Kidney epithelial cell (primary cell): ENCODE data around the gene HSPA4L. TPM values are rescaled to one million over a fixed set of nuclear protein-coding genes. Genes with fewer than 3 reads are reported as not detected.

Source experiments
- DNase-seq: peaks from one replicate; pipeline ENCODE4 v3.0.0-alpha.2; 2010; ENCODE audit warnings: low read depth
- H3K27me3 ChIP-seq: 2 replicates; pipeline ENCODE4 v1.6.0; 2011; ENCODE audit warnings: low read length; ENCODE audit not compliant: control insufficient read depth, insufficient read depth
- H3K36me3 ChIP-seq: 2 replicates; pipeline ENCODE4 v1.5.1; 2011; ENCODE audit warnings: low read length; ENCODE audit not compliant: control insufficient read depth, insufficient read depth
- H3K4me3 ChIP-seq: 2 replicates; pipeline ENCODE4 v1.5.1; 2011; ENCODE audit warnings: low read depth, mild to moderate bottlenecking, control low read depth, low read length
- total RNA-seq: library from RNA; depleted of rRNA; stranded (reverse); fragments of >200 nt; gene quantifications from 2 replicates; pipeline ENCODE4 v1.2.3, GENCODE V29; 2015
- TF ChIP-seq, protein P1 (sequence below): IDR thresholded peaks from 2 replicates; pipeline ENCODE4 v1.5.1; 2011; ENCODE audit warnings: mild to moderate bottlenecking, moderate library complexity, low read length, control low read depth, inconsistent platforms; ENCODE audit not compliant: insufficient read depth, poor library complexity, severe bottlenecking

HSPA4L gene
- total RNA-seq, 1 donor from 2014 or later, result 10.2 TPM

DNA sequence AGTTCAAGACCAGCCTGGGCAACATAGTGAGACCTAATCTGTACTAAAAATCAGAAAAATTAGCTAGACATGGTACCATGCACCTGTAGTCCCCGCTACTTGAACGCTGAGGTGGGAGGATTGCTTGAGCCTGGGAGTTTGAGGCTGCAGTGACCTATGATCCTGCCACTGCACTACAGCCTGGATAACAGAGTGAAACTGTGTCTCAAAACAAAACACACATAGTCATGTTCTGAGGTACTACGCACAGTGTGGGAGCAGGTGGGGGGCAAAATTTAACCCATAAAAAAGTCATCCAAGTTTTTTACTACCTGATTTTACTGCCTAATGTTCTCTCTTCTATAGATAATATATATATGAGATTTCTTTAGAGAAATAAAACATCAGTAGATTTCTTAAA lies 28.4 kb downstream of the HSPA4L start:
- no peak overlapping the region for H3K4me3 ChIP-seq
- no peaks in the 10 kb centered on the region for H3K27me3 ChIP-seq
- TF ChIP-seq, protein P1, sequence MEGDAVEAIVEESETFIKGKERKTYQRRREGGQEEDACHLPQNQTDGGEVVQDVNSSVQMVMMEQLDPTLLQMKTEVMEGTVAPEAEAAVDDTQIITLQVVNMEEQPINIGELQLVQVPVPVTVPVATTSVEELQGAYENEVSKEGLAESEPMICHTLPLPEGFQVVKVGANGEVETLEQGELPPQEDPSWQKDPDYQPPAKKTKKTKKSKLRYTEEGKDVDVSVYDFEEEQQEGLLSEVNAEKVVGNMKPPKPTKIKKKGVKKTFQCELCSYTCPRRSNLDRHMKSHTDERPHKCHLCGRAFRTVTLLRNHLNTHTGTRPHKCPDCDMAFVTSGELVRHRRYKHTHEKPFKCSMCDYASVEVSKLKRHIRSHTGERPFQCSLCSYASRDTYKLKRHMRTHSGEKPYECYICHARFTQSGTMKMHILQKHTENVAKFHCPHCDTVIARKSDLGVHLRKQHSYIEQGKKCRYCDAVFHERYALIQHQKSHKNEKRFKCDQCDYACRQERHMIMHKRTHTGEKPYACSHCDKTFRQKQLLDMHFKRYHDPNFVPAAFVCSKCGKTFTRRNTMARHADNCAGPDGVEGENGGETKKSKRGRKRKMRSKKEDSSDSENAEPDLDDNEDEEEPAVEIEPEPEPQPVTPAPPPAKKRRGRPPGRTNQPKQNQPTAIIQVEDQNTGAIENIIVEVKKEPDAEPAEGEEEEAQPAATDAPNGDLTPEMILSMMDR, result no peak
- H3K36me3 ChIP-seq, result no peaks in the 10 kb centered on the region
- no peak for DNase-seq

GRCh38 chr4:127822430-127822829 lies 40.3 kb downstream of the HSPA4L start:
- Histone ChIP-seq H3K4me3 (no peak overlapping the region), H3K27me3 (no peaks in the 10 kb centered on the region), H3K36me3 (no peaks in the 10 kb centered on the region)
- DNase-seq, result no peak
- TF ChIP-seq, protein P1, result no peak

- TF ChIP-seq, protein P1, result no peak
- no peak for DNase-seq
- Histone ChIP-seq H3K36me3 (no peaks in the 10 kb centered on the region), H3K27me3 (no peaks in the 10 kb centered on the region), H3K4me3 (no peak overlapping the region)
These were observed 46.0 kb downstream of the HSPA4L start for GRCh38 chr4:127828121-127828520.

GRCh38 chr4:127829014-127829413 lies 46.9 kb downstream of the HSPA4L start:
- DNase-seq, result no peak
- H3K4me3 ChIP-seq, result no peak overlapping the region
- no peaks in the 10 kb centered on the region for H3K27me3 ChIP-seq
- TF ChIP-seq, protein P1, result no peak
- H3K36me3 ChIP-seq, result no peaks in the 10 kb centered on the region

DNA sequence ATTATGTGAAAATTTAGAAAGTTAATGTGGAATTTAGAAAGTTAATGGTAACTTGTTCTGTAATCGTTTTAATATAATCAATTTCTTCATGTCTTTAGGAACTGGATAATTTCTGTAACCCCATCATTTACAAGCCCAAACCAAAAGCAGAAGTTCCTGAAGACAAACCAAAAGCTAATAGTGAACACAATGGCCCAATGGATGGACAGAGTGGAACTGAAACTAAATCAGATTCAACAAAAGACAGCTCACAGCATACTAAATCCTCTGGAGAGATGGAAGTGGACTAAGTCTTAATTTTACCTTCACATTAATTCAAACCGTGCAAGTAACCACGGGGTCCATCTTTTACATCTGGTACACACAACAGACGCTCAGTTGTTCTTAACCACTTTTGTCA lies 50.5 kb downstream of the HSPA4L start:
- Histone ChIP-seq H3K27me3 (no peaks in the 10 kb centered on the region), H3K4me3 (no peak overlapping the region), H3K36me3 (no peaks in the 10 kb centered on the region)
- no peak for DNase-seq
- TF ChIP-seq, protein P1, result no peak
